ENCODE measurements around the gene FASN.

The FASN gene

GRCh38 chr17:82118168-82118814 is 20.3 kb upstream of the FASN start:
- Histone ChIP-seq H3K4me2 (no peak overlapping the region), H3K4me1 (ENCODE audit: low read depth, poor library complexity, severe bottlenecking) (peaks cover 16% of the 10 kb centered on the region), H3K27me3 (ENCODE audit: insufficient read depth, low read depth) (no peaks in the 10 kb centered on the region), H3K27ac (no peak overlapping the region), H3K36me3 (ENCODE audit: insufficient read depth) (no peaks in the 10 kb centered on the region), H3K79me2 (ENCODE audit: insufficient read depth, low read depth) (no peaks in the 10 kb centered on the region), H2AFZ (ENCODE audit: low read depth) (no peak overlapping the region), H3K9ac (no peak overlapping the region), H4K20me1 (ENCODE audit: insufficient read depth) (no peaks in the 10 kb centered on the region), H3K4me3 (IDR thresholded peaks at IDR 0.05; ENCODE audit: insufficient read depth, low read depth, low read length) (no peak overlapping the region)
- TF ChIP-seq CTCF (conservative IDR thresholded peaks at IDR 0.05; ENCODE audit: low read depth, low read length): no peak

DNA sequence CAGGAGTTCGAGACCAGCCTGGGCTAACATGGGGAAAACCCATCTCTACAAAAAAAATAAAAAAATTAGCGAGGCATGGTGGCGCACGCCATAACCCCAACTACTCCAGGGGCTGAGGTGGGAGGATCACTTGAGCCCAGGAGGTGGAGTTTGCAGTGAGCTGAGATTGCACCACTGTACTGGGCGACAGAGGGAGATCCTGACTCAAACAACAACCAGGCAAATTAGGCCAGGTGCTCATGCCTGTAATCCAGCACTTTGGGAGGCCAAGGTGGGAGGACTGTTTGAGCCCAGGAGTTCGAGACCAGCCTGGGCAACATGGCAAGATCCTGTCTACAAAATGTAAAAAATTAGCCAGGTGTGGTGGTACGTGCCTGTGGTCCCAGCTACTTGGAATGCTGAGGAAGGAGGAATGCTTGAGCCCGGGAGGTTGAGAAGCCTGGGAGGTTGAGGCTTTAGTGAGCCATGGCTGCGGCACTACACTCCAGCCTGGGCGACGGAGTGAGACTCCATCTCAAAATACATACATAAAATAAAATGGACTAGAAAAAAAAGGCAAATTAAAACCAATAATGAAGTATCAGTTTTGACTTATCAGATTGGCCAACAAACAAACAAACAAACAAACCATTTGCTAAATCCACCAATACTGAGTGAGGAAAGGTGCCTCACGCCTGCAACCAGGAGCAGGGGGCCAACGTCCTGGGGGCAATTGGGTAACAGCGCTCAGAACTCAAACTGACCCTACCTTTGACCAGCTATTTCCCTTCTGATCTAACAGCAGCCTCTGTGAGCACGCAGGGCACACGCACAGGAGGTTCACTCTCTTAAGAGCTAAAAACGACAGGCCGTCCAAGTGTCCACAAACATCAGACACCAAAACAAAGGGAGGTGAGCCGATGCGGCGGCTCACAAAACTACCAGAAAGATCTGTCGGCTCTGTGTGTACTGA is 19.4 kb upstream of the FASN start:
- no peak overlapping the region for H3K27ac ChIP-seq
- H4K20me1 ChIP-seq (ENCODE audit: insufficient read depth): no peaks in the 10 kb centered on the region
- H3K4me2 ChIP-seq: no peak overlapping the region
- no peaks in the 10 kb centered on the region for H3K36me3 ChIP-seq (ENCODE audit: insufficient read depth)
- no peak overlapping the region for H3K9ac ChIP-seq
- no peak overlapping the region for H3K4me3 ChIP-seq (IDR thresholded peaks at IDR 0.05; ENCODE audit: insufficient read depth, low read depth, low read length)
- no peaks in the 10 kb centered on the region for H3K79me2 ChIP-seq (ENCODE audit: insufficient read depth, low read depth)
- no peak for TF ChIP-seq CTCF (conservative IDR thresholded peaks at IDR 0.05; ENCODE audit: low read depth, low read length)
- H3K27me3 ChIP-seq (ENCODE audit: insufficient read depth, low read depth): no peaks in the 10 kb centered on the region
- no peak overlapping the region for H2AFZ ChIP-seq (ENCODE audit: low read depth)
- peaks cover 7% of the 10 kb centered on the region for H3K4me1 ChIP-seq (ENCODE audit: low read depth, poor library complexity, severe bottlenecking)

DNA sequence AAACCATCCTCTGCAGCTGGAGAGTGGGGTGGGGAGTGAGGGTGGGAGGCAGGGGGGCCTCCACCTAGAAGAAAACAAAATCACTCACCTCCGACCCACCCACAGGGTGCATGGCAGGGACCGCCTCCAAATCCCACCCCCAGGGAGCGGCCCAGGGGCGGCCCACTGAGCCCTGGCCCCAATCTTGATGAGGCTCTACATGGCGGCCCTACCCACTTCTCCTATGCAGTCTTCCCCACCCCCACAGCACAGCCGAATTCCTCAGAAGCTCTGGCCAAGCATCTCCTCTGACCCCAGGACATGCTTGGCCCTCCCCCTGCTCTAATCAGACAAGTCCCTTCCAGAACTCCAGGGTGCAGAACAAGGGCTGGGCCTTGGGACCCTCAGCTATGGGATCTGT is 18.2 kb upstream of the FASN start:
- Histone ChIP-seq H3K27me3 (ENCODE audit: insufficient read depth, low read depth) (no peaks in the 10 kb centered on the region), H3K4me2 (no peak overlapping the region), H3K4me1 (ENCODE audit: low read depth, poor library complexity, severe bottlenecking) (no peaks in the 10 kb centered on the region), H3K27ac (no peak overlapping the region), H2AFZ (ENCODE audit: low read depth) (no peak overlapping the region), H3K36me3 (ENCODE audit: insufficient read depth) (no peaks in the 10 kb centered on the region), H3K9ac (no peak overlapping the region), H3K79me2 (ENCODE audit: insufficient read depth, low read depth) (no peaks in the 10 kb centered on the region), H3K4me3 (IDR thresholded peaks at IDR 0.05; ENCODE audit: insufficient read depth, low read depth, low read length) (no peak overlapping the region), H4K20me1 (ENCODE audit: insufficient read depth) (no peaks in the 10 kb centered on the region)
- TF ChIP-seq CTCF (conservative IDR thresholded peaks at IDR 0.05; ENCODE audit: low read depth, low read length): no peak

GRCh38 chr17:82114872-82115271 is 16.8 kb upstream of the FASN start:
- Histone ChIP-seq H3K4me2 (no peak overlapping the region), H3K4me1 (ENCODE audit: low read depth, poor library complexity, severe bottlenecking) (no peaks in the 10 kb centered on the region), H3K4me3 (IDR thresholded peaks at IDR 0.05; ENCODE audit: insufficient read depth, low read depth, low read length) (no peak overlapping the region), H4K20me1 (ENCODE audit: insufficient read depth) (no peaks in the 10 kb centered on the region), H2AFZ (ENCODE audit: low read depth) (no peak overlapping the region), H3K27ac (no peak overlapping the region), H3K36me3 (ENCODE audit: insufficient read depth) (no peaks in the 10 kb centered on the region), H3K27me3 (ENCODE audit: insufficient read depth, low read depth) (no peaks in the 10 kb centered on the region), H3K9ac (no peak overlapping the region), H3K79me2 (ENCODE audit: insufficient read depth, low read depth) (no peaks in the 10 kb centered on the region)
- no peak for TF ChIP-seq CTCF (conservative IDR thresholded peaks at IDR 0.05; ENCODE audit: low read depth, low read length)

Data from KMS-11 (cell line).